Spleen (tissue), 7 donors: ENCODE measurements around the gene USP5.

Experiments
- POLR2AphosphoS5 ChIP-seq, 3 donors: sonication (generic); formaldehyde crosslinking; IDR thresholded peaks; one replicate each; pipeline ENCODE4 v1.5.1; 2017; ENCODE audit warnings: antibody characterized with exemption in 3 of 3
- TF ChIP-seq, protein P1 (sequence below), 11 experiments: fragments of 200-600 bp in 7 of 11; fragments of 450-650 bp in 4 of 11; sonication (generic) in 4 of 11; IDR thresholded peaks in 8 of 11; conservative IDR thresholded peaks in 3 of 11; 1 replicate in 7 of 11; 2 replicates in 4 of 11; pipeline versions ENCODE4 v1.4.0 to v1.8.0; 2016 to 2021; ENCODE audit warnings: antibody characterized with exemption in 11 of 11, inconsistent platforms in 4 of 11, mild to moderate bottlenecking in 1 of 11
- donor health status: DM: no; HTN: no; CAD: no; lungs with moderate emphysema.
- donor health status: DM: no; HTN: no; CAD: no.
- donor health status: DM: no; HTN: no; CAD: no.

DNA sequence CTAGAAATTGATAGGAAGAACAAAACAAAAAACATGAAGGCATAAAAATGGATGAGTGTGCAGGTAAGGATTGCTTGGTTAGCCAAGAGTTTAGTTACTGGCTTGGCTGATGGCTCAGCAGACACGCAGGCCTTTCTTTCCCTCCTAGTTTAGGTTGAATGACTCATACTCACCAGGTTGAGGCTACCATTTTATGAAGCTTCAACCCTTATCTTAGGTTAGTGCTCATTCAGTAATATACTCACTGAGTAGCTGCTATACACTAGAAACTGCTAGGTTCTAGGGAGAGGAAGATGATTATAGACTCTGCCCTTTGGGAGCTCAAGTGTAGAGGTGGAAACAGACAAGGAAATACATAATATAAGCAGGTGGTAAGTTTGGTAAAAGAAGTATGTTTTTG is 17.7 kb upstream of the USP5 start:
- TF ChIP-seq, protein P1, sequence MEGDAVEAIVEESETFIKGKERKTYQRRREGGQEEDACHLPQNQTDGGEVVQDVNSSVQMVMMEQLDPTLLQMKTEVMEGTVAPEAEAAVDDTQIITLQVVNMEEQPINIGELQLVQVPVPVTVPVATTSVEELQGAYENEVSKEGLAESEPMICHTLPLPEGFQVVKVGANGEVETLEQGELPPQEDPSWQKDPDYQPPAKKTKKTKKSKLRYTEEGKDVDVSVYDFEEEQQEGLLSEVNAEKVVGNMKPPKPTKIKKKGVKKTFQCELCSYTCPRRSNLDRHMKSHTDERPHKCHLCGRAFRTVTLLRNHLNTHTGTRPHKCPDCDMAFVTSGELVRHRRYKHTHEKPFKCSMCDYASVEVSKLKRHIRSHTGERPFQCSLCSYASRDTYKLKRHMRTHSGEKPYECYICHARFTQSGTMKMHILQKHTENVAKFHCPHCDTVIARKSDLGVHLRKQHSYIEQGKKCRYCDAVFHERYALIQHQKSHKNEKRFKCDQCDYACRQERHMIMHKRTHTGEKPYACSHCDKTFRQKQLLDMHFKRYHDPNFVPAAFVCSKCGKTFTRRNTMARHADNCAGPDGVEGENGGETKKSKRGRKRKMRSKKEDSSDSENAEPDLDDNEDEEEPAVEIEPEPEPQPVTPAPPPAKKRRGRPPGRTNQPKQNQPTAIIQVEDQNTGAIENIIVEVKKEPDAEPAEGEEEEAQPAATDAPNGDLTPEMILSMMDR (IDR thresholded peaks at IDR 0.05 in 8 of 11, conservative IDR thresholded peaks at IDR 0.05 in 3 of 11): no peak
- TF ChIP-seq POLR2AphosphoS5 (IDR thresholded peaks at IDR 0.05): no peak
